DOHH2 (cell line): Measurements from ENCODE around the gene PPM1A.

Experiments
- CTCF ChIP-seq: fragments of 200-600 bp; sonication (generic); IDR thresholded peaks from one replicate; pipeline ENCODE4 v1.5.1; 2014; ENCODE audit warnings: antibody characterized with exemption, mild to moderate bottlenecking, low read depth, low read length; ENCODE audit not compliant: poor library complexity, severe bottlenecking
- EZH2phosphoT487 ChIP-seq: fragments of 200-600 bp; sonication (generic); IDR thresholded peaks from 2 replicates; pipeline ENCODE4 v1.6.1; 2017; ENCODE audit warnings: borderline replicate concordance, mild to moderate bottlenecking, antibody characterized with exemption, low read length, moderate library complexity, mixed read lengths

- TF ChIP-seq CTCF = no peak
- TF ChIP-seq EZH2phosphoT487 = no peak
Measured at GRCh38 chr14:60278350-60278749, 29.3 kb downstream of the PPM1A start.
